ENCODE measurements around the gene JPT1.
"Not testable (repeated sequence)": the region's sequence is repeated elsewhere in the genome, so short reads cannot be mapped to it uniquely, and the experiment has no call there.

Gene JPT1

GRCh38 chr17:75129576-75129975, 24.7 kb downstream of the JPT1 start:
- no peak for DNase-seq

GRCh38 chr17:75128694-75129505, 25.4 kb downstream of the JPT1 start:
- no peak for DNase-seq

- not testable (repeated sequence) for DNase-seq
These were observed 26.4 kb downstream of the JPT1 start for GRCh38 chr17:75127936-75128335.

- no peak for DNase-seq
These were observed 27.4 kb downstream of the JPT1 start for GRCh38 chr17:75126954-75127353.

- no peak for DNase-seq
These were observed 28.3 kb downstream of the JPT1 start for GRCh38 chr17:75125984-75126383.

GRCh38 chr17:75124819-75125162, 29.5 kb downstream of the JPT1 start:
- no peak for DNase-seq

GRCh38 chr17:75124041-75124818, 30.1 kb downstream of the JPT1 start:
- peak; percentile 64 for DNase-seq

- DNase-seq = no peak
These were observed 36.0 kb downstream of the JPT1 start for GRCh38 chr17:75118307-75118706.

GRCh38 chr17:75116737-75117136, 37.6 kb downstream of the JPT1 start:
- no peak for DNase-seq

GRCh38 chr17:75115555-75115954, 38.8 kb downstream of the JPT1 start:
- DNase-seq = no peak

GRCh38 chr17:75114552-75115314, 39.6 kb downstream of the JPT1 start:
- no peak for DNase-seq

- DNase-seq = peak; percentile 83
These were observed 40.3 kb downstream of the JPT1 start for GRCh38 chr17:75113798-75114551.

GRCh38 chr17:75111777-75112335, 42.5 kb downstream of the JPT1 start:
- DNase-seq = no peak

GRCh38 chr17:75110234-75110937, 43.9 kb downstream of the JPT1 start:
- no peak for DNase-seq

GRCh38 chr17:75109407-75110233, 44.7 kb downstream of the JPT1 start, which contains the start of gene ARMC7:
Gene ARMC7, plus strand, starts transcription at chr17:75109969. Its CDS starts 320 bp downstream, at chr17:75110289.
- DNase-seq = peak; percentile 86

GRCh38 chr17:75109046-75109406, 45.3 kb downstream of the JPT1 start:
- DNase-seq = no peak

GRCh38 chr17:75108193-75108592, 46.1 kb downstream of the JPT1 start:
- no peak for DNase-seq

- no peak for DNase-seq
These were observed 48.9 kb downstream of the JPT1 start for GRCh38 chr17:75105126-75106080.
